GM12878 (cell line): ENCODE results near the gene SDHAF2. TPM values are rescaled to one million over a fixed set of nuclear protein-coding genes. Genes with fewer than 3 reads are reported as not detected.

Experiments used
- ATAC-seq: fragments of 200-7000 bp; cut with Tn5 transposase; 3 replicates; pipeline ENCODE4 v1.9.1; 2020; ENCODE audit warnings: mild to moderate bottlenecking, moderate library complexity
- BruUV-seq: library from RNA; stranded (reverse); fragments of 400-500 nt; replicated peaks from 2 replicates; lab custom pipeline; 2021; lab: Mats Ljungman, UMichigan
- CTCF ChIA-PET: fragments of 300-600 bp; sonication (Branson Sonifier 250); formaldehyde crosslinking; extraction: SDS; loops from one replicate; lab custom pipeline; 2021; ENCODE audit warnings: inconsistent platforms; lab: Yijun Ruan, JAX
- POLR2A ChIA-PET: fragments of 350-600 bp; formaldehyde crosslinking; extraction: SDS; loops from one replicate; lab custom pipeline; 2021; ENCODE audit warnings: inconsistent platforms; lab: Charles Lee
- RAD21 ChIA-PET: fragments of 300-600 bp; sonication (Branson Sonifier 250); formaldehyde crosslinking; loops from one replicate; lab custom pipeline; 2023; ENCODE audit warnings: antibody characterized with exemption; ENCODE audit not compliant: unreplicated experiment; lab: Charles Lee
- SMC1A ChIA-PET: fragments of 300-600 bp; sonication (Branson Sonifier 250); formaldehyde crosslinking; loops from one replicate; lab custom pipeline; 2023; ENCODE audit not compliant: unreplicated experiment, uncharacterized antibody; lab: Charles Lee
- DNase-seq: peaks from one replicate; pipeline ENCODE4 v3.0.0-alpha.2; 2011; ENCODE audit warnings: low read depth, low spot score
- FAIRE-seq: peaks from 3 replicates; lab custom pipeline; 2011; peaks lifted over from hg19 to GRCh38; lab: Jason Lieb, UNC
- H2AFZ ChIP-seq: 2 replicates; pipeline ENCODE4 v1.6.0; 2011; ENCODE audit warnings: low read depth, low read length, control low read depth; ENCODE audit not compliant: control insufficient read depth
- H3K27ac ChIP-seq: 2 replicates; pipeline ENCODE4 v1.5.1; 2011; ENCODE audit warnings: control low read depth; ENCODE audit not compliant: control insufficient read depth, insufficient read depth
- H3K27me3 ChIP-seq, 2 experiments: replicated peaks in 1 of 2; 2 replicates each; pipeline versions ENCODE4 v1.6.0 to v1.6.1; 2011; ENCODE audit warnings: low read length in 1 of 2; ENCODE audit not compliant: control insufficient read depth in 2 of 2, insufficient read depth in 2 of 2
- H3K36me3 ChIP-seq, 2 experiments: 2 replicates each; pipeline ENCODE4 v1.5.1; 2011; ENCODE audit warnings: low read length in 1 of 2; ENCODE audit not compliant: control insufficient read depth in 2 of 2, insufficient read depth in 2 of 2
- H3K4me1 ChIP-seq: 2 replicates; pipeline ENCODE4 v1.6.1; 2011; ENCODE audit warnings: mild to moderate bottlenecking, low read length, moderate library complexity, mixed read lengths; ENCODE audit not compliant: control insufficient read depth, insufficient read depth
- H3K4me2 ChIP-seq: 2 replicates; pipeline ENCODE4 v1.6.0; 2011; ENCODE audit warnings: control low read depth; ENCODE audit not compliant: control insufficient read depth, insufficient read depth
- H3K4me3 ChIP-seq: fragments of 200-600 bp; sonication (generic); 2 replicates; pipeline ENCODE4 v1.5.1; 2016
- H3K79me2 ChIP-seq: 2 replicates; pipeline ENCODE4 v1.6.0; 2011; ENCODE audit warnings: low read length; ENCODE audit not compliant: control insufficient read depth, insufficient read depth
- H3K9ac ChIP-seq: 2 replicates; pipeline ENCODE4 v1.8.0; 2011; ENCODE audit warnings: low read length, control low read depth, mixed read lengths; ENCODE audit not compliant: control insufficient read depth, insufficient read depth
- H3K9me3 ChIP-seq: replicated peaks from 3 replicates; pipeline ENCODE4 v1.5.1; 2011; ENCODE audit warnings: mild to moderate bottlenecking, low read length; ENCODE audit not compliant: control insufficient read depth, insufficient read depth
- H4K20me1 ChIP-seq: 2 replicates; pipeline ENCODE4 v1.6.0; 2011; ENCODE audit not compliant: control insufficient read depth, insufficient read depth
- BCL3 ChIP-seq: IDR thresholded peaks from 2 replicates; pipeline ENCODE4 v1.6.1; 2011; ENCODE audit warnings: borderline replicate concordance, low read depth, mild to moderate bottlenecking, moderate library complexity, low read length; ENCODE audit not compliant: insufficient read depth, poor library complexity, severe bottlenecking
- CREB1 ChIP-seq: IDR thresholded peaks from 2 replicates; pipeline ENCODE4 v1.6.1; 2012; ENCODE audit warnings: low read depth, mild to moderate bottlenecking, inconsistent platforms
- CREM ChIP-seq: IDR thresholded peaks from 2 replicates; pipeline ENCODE4 v1.6.1; 2014; ENCODE audit warnings: antibody characterized with exemption, low read depth
- FOXK2 ChIP-seq: fragments of 450-650 bp; IDR thresholded peaks from 2 replicates; pipeline ENCODE4 v1.6.1; 2017; ENCODE audit warnings: mild to moderate bottlenecking, moderate library complexity
- GABPA ChIP-seq: IDR thresholded peaks from 2 replicates; pipeline ENCODE4 v1.6.1; 2014; ENCODE audit warnings: antibody characterized with exemption, low read depth, mild to moderate bottlenecking, inconsistent platforms
- HDAC6 ChIP-seq: fragments of 200-600 bp; sonication (generic); IDR thresholded peaks from one replicate; pipeline ENCODE4 v1.8.0; 2017; ENCODE audit warnings: antibody characterized with exemption; ENCODE audit not compliant: unreplicated experiment
- HDGF ChIP-seq: fragments of 450-650 bp; IDR thresholded peaks from 2 replicates; pipeline ENCODE4 v1.6.1; 2016; ENCODE audit warnings: antibody characterized with exemption
- KAT2A ChIP-seq: conservative IDR thresholded peaks from 2 replicates; pipeline ENCODE4 v1.6.1; 2011; ENCODE audit warnings: low read depth, low read length; ENCODE audit not compliant: control insufficient read depth
- PAX5 ChIP-seq: IDR thresholded peaks from 2 replicates; pipeline ENCODE4 v1.6.1; 2011; ENCODE audit warnings: low read depth, low read length, borderline replicate concordance
- POLR2A ChIP-seq: IDR thresholded peaks from 2 replicates; pipeline ENCODE4 v1.6.1; 2011; ENCODE audit warnings: low read depth, mild to moderate bottlenecking, low read length
- RELA ChIP-seq: fragments of 450-650 bp; IDR thresholded peaks from 2 replicates; pipeline ENCODE4 v1.8.0; 2014; ENCODE audit warnings: borderline replicate concordance; ENCODE audit not compliant: partially characterized antibody
- SIX5 ChIP-seq: IDR thresholded peaks from 2 replicates; pipeline ENCODE4 v1.6.1; 2011; ENCODE audit warnings: mild to moderate bottlenecking, low read depth, low read length, moderate library complexity; ENCODE audit not compliant: severe bottlenecking
- TCF3 ChIP-seq: IDR thresholded peaks from 2 replicates; pipeline ENCODE4 v1.6.1; 2012; ENCODE audit warnings: low read depth, mild to moderate bottlenecking, low read length, borderline replicate concordance; ENCODE audit not compliant: insufficient read depth
- WGBS: methylation state at CpG from one replicate; pipeline ENCODE4 v1.1.6; 2016; ENCODE audit warnings: low lambda C conversion rate; ENCODE audit not compliant: insufficient replicate concordance, insufficient coverage; ENCODE audit errors: missing lambda C conversion rate; 5-methylcytosine and 5-hydroxymethylcytosine counted together
- in situ Hi-C: fragments of 300-500 bp; cut with MboI; formaldehyde crosslinking; loops from 9 replicates; pipeline ENCODE4 v1.14.3; 2018; ENCODE audit warnings: mixed read lengths
- intact Hi-C: fragments of 100-400 bp; cut with micrococcal nuclease; formaldehyde crosslinking; loops from one replicate; pipeline ENCODE4 v1.14.2; 2022; ENCODE audit not compliant: unreplicated experiment
- polyA plus RNA-seq, 11 experiments: library from polyadenylated mRNA; depleted of rRNA in 4 of 11; unstranded in 6 of 11; stranded (reverse) in 5 of 11; fragments of >200 nt; fragmentation: Nextera tagmentation in 4 of 11; fragmentation: Illumina TruSeq in 1 of 11; extraction: Ambion mirVana in 4 of 11; extraction: Trizol in 1 of 11; gene quantifications; 1 replicate in 1 of 11; 2 replicates in 10 of 11; pipeline versions ENCODE4 v1.2.1 to v1.2.3, GENCODE V29; 2011 to 2016; ENCODE audit warnings: inconsistent platforms in 2 of 11, missing spikeins in 2 of 11, low read depth in 1 of 11
- total RNA-seq, 4 experiments: library from RNA; depleted of rRNA in 3 of 4; stranded (reverse); fragments of >200 nt in 3 of 4; fragmentation: Illumina TruSeq in 1 of 4; extraction: Trizol in 1 of 4; gene quantifications; 2 replicates each; pipeline versions ENCODE4 v1.2.1 to v1.2.3, GENCODE V29; 2013 to 2021

SDHAF2 gene
- total and polyA plus RNA-seq, 10 of the 15 experiments (the other 5 are each of a cell fraction or from before 2014, with no cell fraction given): 30.6 to 160 (median 78.3) TPM

GRCh38 chr11:61404641-61405040 is 25.3 kb upstream of the SDHAF2 start:
- TF ChIP-seq SIX5 (no peak), TCF3 (no peak), CREB1 (no peak), POLR2A (no peak), HDGF (no peak), FOXK2 (no peak), KAT2A (no peak), GABPA (no peak)
- intact Hi-C loops (no loop called here), in situ Hi-C loops (no loop called here)
- FAIRE-seq (no peak), ATAC-seq (no peak), DNase-seq (no peak)
- POLR2A ChIA-PET: no interaction called here
- Histone ChIP-seq H3K79me2 (no peaks in the 10 kb centered on the region), H3K36me3 (peaks cover 20 to 43% of the 10 kb centered on the region in 2 experiments), H2AFZ (no peak overlapping the region), H3K4me1 (no peaks in the 10 kb centered on the region), H3K27me3 (no peaks in the 10 kb centered on the region), H3K4me2 (no peak overlapping the region), H3K27ac (no peak overlapping the region), H3K9ac (no peak overlapping the region), H3K4me3 (no peak overlapping the region), H4K20me1 (no peaks in the 10 kb centered on the region; the same call in 1 of the 2 replicates), H3K9me3 (no peaks in the 10 kb centered on the region)
- no TSS peak for BruUV-seq
- CTCF ChIA-PET: interaction anchor here (1.0 to 2.1 kb wide), 2 partner anchors 19 to 31 kb away, joined by 3 to 5 read pairs; no protein-coding TSS in a partner anchor
- WGBS: 92% methylated on average over 4 of the region's 4 CpGs
- SMC1A ChIA-PET: no interaction called here
- RAD21 ChIA-PET: no interaction called here

- Histone ChIP-seq H3K27me3 (no peaks in the 10 kb centered on the region), H3K4me1 (no peaks in the 10 kb centered on the region), H3K9ac (no peak overlapping the region), H3K4me3 (no peak overlapping the region), H4K20me1 (no peaks in the 10 kb centered on the region; the same call in 1 of the 2 replicates), H3K79me2 (no peaks in the 10 kb centered on the region), H2AFZ (no peak overlapping the region), H3K4me2 (no peak overlapping the region), H3K36me3 (peaks cover 27 to 46% of the 10 kb centered on the region in 2 experiments), H3K27ac (no peak overlapping the region), H3K9me3 (no peaks in the 10 kb centered on the region)
- ATAC-seq: no peak
- ChIA-PET RAD21 (no interaction called here), POLR2A (no interaction called here), SMC1A (no interaction called here), CTCF (interaction anchor here (2.1 kb wide), 1 partner anchor 30 kb away, joined by 5 read pairs; no protein-coding TSS in a partner anchor)
- intact Hi-C loops (no loop called here), in situ Hi-C loops (no loop called here)
- BruUV-seq: no TSS peak
- DNase-seq: no peak
- FAIRE-seq: no peak
- 97% methylated on average over 2 of the region's 2 CpGs for WGBS
- TF ChIP-seq CREM: no peak
- TF ChIP-seq HDAC6: no peak
- TF ChIP-seq BCL3: no peak
- no peak for TF ChIP-seq PAX5
- no peak for TF ChIP-seq RELA
Observed at GRCh38 chr11:61406067-61406466, 23.9 kb upstream of the SDHAF2 start.
